ENCODE measurements around the gene IER3IP1. TPM values are rescaled to one million over a fixed set of nuclear protein-coding genes. Genes with fewer than 3 reads are reported as not detected.

The IER3IP1 gene
- total and polyA plus RNA-seq, 2 of the 13 experiments (the other 11 are each of a cell fraction or from before 2014, with no cell fraction given), result 18.7 to 26.1 TPM

DNA sequence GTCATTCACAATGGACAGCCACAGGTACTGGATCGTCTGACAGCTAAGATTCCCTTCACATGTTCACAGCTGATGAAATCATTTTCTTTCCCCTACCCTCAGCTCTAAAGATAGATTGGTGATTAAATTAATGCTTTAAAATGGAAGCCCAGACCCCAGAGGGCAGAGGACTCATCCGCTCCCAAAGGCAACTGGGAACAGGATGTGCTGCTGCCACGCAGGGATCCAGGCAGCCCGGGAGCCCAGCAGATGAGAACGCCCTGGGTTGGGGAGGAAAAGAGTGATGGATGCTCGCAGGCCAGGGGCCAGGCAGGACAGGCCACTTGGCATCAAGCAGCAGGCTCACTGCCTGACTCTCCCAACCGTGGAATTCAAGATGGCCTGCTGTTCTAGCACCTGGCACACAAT is 67.2 kb downstream of the IER3IP1 start:
- ATAC-seq, result no peak
- BruUV-seq (replicated peaks), result no TSS peak
- Histone ChIP-seq H3K27ac (ENCODE audit: extremely low read length, insufficient read depth, low read length) (no peak overlapping the region), H2AFZ (ENCODE audit: low read length) (no peak overlapping the region), H3K4me3 (replicated peaks in 1 of 3; ENCODE audit: insufficient read depth in 1 of 3, low read depth in 2 of 3, low read length in 3 of 3) (no peak overlapping the region), H3K36me3 (replicated peaks in 1 of 2; ENCODE audit: control insufficient read depth in 1 of 2, insufficient read depth in 2 of 2, low read length in 2 of 2) (peaks cover 9 to 52% of the 10 kb centered on the region in 2 experiments), H3K9me3 (ENCODE audit: low read length) (no peaks in the 10 kb centered on the region), H3K27me3 (ENCODE audit: control insufficient read depth in 1 of 2, insufficient read depth in 2 of 2, low read length in 2 of 2) (no peaks in the 10 kb centered on the region), H3K79me2 (ENCODE audit: insufficient read depth, low read length) (no peaks in the 10 kb centered on the region), H3K4me1 (ENCODE audit: insufficient read depth, low read length) (no peaks in the 10 kb centered on the region), H4K20me1 (ENCODE audit: insufficient read depth, low read length) (no peaks in the 10 kb centered on the region), H3K4me2 (ENCODE audit: low read depth, low read length) (no peak overlapping the region), H3K9ac (ENCODE audit: insufficient read depth, low read depth, low read length) (no peak overlapping the region)
- no peak for TF ChIP-seq MAZ (IDR thresholded peaks at IDR 0.05; ENCODE audit: borderline replicate concordance, low read depth, low read length)
- TF ChIP-seq MAZ (CRISPR knock-in tag; IDR thresholded peaks at IDR 0.05; ENCODE audit: low read depth), result no peak
- TF ChIP-seq ARHGAP35 (CRISPR knock-in tag; IDR thresholded peaks at IDR 0.05; ENCODE audit: borderline replicate concordance), result no peak
- TF ChIP-seq, protein P1, sequence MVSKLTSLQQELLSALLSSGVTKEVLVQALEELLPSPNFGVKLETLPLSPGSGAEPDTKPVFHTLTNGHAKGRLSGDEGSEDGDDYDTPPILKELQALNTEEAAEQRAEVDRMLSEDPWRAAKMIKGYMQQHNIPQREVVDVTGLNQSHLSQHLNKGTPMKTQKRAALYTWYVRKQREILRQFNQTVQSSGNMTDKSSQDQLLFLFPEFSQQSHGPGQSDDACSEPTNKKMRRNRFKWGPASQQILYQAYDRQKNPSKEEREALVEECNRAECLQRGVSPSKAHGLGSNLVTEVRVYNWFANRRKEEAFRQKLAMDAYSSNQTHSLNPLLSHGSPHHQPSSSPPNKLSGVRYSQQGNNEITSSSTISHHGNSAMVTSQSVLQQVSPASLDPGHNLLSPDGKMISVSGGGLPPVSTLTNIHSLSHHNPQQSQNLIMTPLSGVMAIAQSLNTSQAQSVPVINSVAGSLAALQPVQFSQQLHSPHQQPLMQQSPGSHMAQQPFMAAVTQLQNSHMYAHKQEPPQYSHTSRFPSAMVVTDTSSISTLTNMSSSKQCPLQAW (CRISPR knock-in tag; IDR thresholded peaks at IDR 0.05), result no peak
- TF ChIP-seq ZNF138 (CRISPR knock-in tag; IDR thresholded peaks at IDR 0.05; ENCODE audit: low read depth), result no peak
- no peak for TF ChIP-seq ELF4 (CRISPR knock-in tag; IDR thresholded peaks at IDR 0.05; ENCODE audit: borderline replicate concordance)
- TF ChIP-seq KLF13 (CRISPR knock-in tag; IDR thresholded peaks at IDR 0.05), result no peak
- TF ChIP-seq ZSCAN31 (CRISPR knock-in tag; IDR thresholded peaks at IDR 0.05; ENCODE audit: low read depth), result no peak
- TF ChIP-seq GPN1 (CRISPR knock-in tag; IDR thresholded peaks at IDR 0.05; ENCODE audit: borderline replicate concordance), result no peak
- TF ChIP-seq, protein P2, sequence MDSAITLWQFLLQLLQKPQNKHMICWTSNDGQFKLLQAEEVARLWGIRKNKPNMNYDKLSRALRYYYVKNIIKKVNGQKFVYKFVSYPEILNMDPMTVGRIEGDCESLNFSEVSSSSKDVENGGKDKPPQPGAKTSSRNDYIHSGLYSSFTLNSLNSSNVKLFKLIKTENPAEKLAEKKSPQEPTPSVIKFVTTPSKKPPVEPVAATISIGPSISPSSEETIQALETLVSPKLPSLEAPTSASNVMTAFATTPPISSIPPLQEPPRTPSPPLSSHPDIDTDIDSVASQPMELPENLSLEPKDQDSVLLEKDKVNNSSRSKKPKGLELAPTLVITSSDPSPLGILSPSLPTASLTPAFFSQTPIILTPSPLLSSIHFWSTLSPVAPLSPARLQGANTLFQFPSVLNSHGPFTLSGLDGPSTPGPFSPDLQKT (CRISPR knock-in tag; IDR thresholded peaks at IDR 0.05; ENCODE audit: borderline replicate concordance), result no peak
- no peak for FAIRE-seq
- POLR2A ChIA-PET, result no interaction called here
- in situ Hi-C loops (cut with HindIII; ENCODE audit: extremely low pct_ligation_motif_present, low pct_unique_long_range_greater_than_20kb), result no loop called here
- intact Hi-C loops (cut with micrococcal nuclease; ENCODE audit: unreplicated experiment), result no loop called here
- DNase-seq (ENCODE audit: low spot score), result no peak
- CTCF ChIA-PET (ENCODE audit: low intra/inter-chr PET ratio, low total read pairs), result no interaction called here
- WGBS (ENCODE audit: low lambda C conversion rate), result over 99% methylated on average over 7 of the region's 7 CpGs
